Upper lobe of left lung (tissue), 4 donors: ENCODE measurements around the gene EXD1.

Source experiments
- CTCF ChIP-seq, 6 experiments: fragments of 450-650 bp in 4 of 6; fragments of 200-600 bp in 2 of 6; sonication (generic) in 2 of 6; IDR thresholded peaks; one replicate each; pipeline ENCODE4 v1.5.1; 2016 to 2019; ENCODE audit warnings: antibody characterized with exemption in 6 of 6
- EP300 ChIP-seq, 4 donors: sonication (generic); formaldehyde crosslinking; IDR thresholded peaks; one replicate each; pipeline ENCODE4 v1.5.1; 2017; ENCODE audit warnings: antibody characterized with exemption in 4 of 4, control low read depth in 2 of 4
- POLR2A ChIP-seq, 4 donors: fragments of 450-650 bp; IDR thresholded peaks; one replicate each; pipeline ENCODE4 v1.5.1; 2016 to 2017; ENCODE audit warnings: antibody characterized with exemption in 4 of 4, mild to moderate bottlenecking in 2 of 4

DNA sequence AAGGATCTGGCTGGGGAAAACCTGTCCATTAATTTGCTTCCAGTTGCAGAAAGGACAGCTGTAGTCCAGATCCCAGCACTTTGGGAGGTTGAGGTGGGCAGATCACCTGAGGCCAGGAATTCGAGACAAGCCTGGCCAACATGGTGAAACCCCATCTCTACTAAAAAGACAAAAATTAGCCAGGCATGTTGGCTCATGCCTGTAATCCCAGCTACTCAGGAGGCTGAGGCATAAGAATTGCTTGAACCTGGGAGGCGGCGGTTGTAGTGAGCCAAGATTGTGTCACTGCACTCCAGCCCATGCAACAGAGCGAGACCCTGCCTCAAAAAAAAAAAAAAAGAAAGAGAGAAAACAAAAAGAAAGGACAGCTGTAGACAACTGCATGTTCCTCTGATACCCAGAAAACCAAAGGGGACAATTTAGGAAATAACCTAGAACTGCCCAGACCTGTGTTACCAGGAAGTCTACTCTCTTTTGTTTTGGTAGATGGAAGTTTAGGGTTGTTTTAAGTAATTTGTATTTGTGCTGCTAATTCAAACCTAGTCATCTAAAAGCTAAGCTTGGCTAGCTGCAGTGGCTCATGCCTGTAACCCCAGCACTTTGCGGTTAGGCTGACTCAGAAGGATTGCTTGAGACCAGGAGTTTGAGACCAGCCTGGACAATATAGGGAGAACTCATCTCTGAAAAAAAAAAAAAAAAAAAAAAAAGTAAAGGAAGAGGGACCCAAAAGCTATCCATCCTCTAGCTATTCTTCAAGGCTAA lies 22.7 kb downstream of the EXD1 start:
- no peak for TF ChIP-seq CTCF (IDR thresholded peaks at IDR 0.05)
- no peak for TF ChIP-seq POLR2A (IDR thresholded peaks at IDR 0.05)
- no peak for TF ChIP-seq EP300 (IDR thresholded peaks at IDR 0.05)
